ENCODE results near the gene SCMH1. TPM values are rescaled to one million over a fixed set of nuclear protein-coding genes. Genes with fewer than 3 reads are reported as not detected.

The SCMH1 gene
- total and polyA plus RNA-seq, 4 experiments from 2014 or later: 5.3 to 27.3 (median 14.7) TPM

- DNase-seq: no peak
- H3K9me3 Mint-ChIP-seq: no peaks in the 10 kb centered on the region
- ChIA-PET POLR2A (ENCODE audit: partially characterized antibody) (no interaction called here), CTCF (ENCODE audit: partially characterized antibody) (interaction anchor here (1.6 kb wide), 1 partner anchor 14 kb away, joined by 4 read pairs; no protein-coding TSS in a partner anchor)
- peaks cover 77 to 82% of the 10 kb centered on the region in 2 donors for H3K36me3 Mint-ChIP-seq
- H3K4me1 Mint-ChIP-seq: peaks cover 0 to 4% (median 3%) of the 10 kb centered on the region in 4 donors
- H3K27ac ChIP-seq (ENCODE audit: low read depth, low read length): no peak overlapping the region
- H3K36me3 ChIP-seq (ENCODE audit: insufficient read depth, low read length): peaks cover 66% of the 10 kb centered on the region
- intact Hi-C loops (cut with micrococcal nuclease): no loop called here
- no peak overlapping the region for H3K4me3 ChIP-seq (ENCODE audit: low read length in 2 of 2)
- H3K27ac Mint-ChIP-seq: no peak overlapping the region
- H3K9me3 ChIP-seq (ENCODE audit: control insufficient read depth in 1 of 2, low read length in 2 of 2): no peaks in the 10 kb centered on the region
- no peak overlapping the region for H3K4me3 Mint-ChIP-seq
- H3K27me3 Mint-ChIP-seq: no peaks in the 10 kb centered on the region
- H3K27me3 ChIP-seq (ENCODE audit: insufficient read depth, low read length): no peaks in the 10 kb centered on the region
- no peaks in the 10 kb centered on the region for H3K4me1 ChIP-seq (ENCODE audit: insufficient read depth, low read length)
Observed at GRCh38 chr1:40989066-40989465, 253.0 kb downstream of the SCMH1 start.

GRCh38 chr1:40988280-40988679 is 253.8 kb downstream of the SCMH1 start:
- H3K27ac Mint-ChIP-seq: no peak overlapping the region
- peaks cover 79 to 87% of the 10 kb centered on the region in 2 donors for H3K36me3 Mint-ChIP-seq
- Histone ChIP-seq H3K27me3 (ENCODE audit: insufficient read depth, low read length) (no peaks in the 10 kb centered on the region), H3K36me3 (ENCODE audit: insufficient read depth, low read length) (peaks cover 74% of the 10 kb centered on the region), H3K4me3 (ENCODE audit: low read length in 2 of 2) (no peak overlapping the region), H3K4me1 (ENCODE audit: insufficient read depth, low read length) (no peaks in the 10 kb centered on the region), H3K27ac (ENCODE audit: low read depth, low read length) (no peak overlapping the region), H3K9me3 (ENCODE audit: control insufficient read depth in 1 of 2, low read length in 2 of 2) (no peaks in the 10 kb centered on the region)
- no peak overlapping the region for H3K4me3 Mint-ChIP-seq
- no peaks in the 10 kb centered on the region for H3K27me3 Mint-ChIP-seq
- intact Hi-C loops (cut with micrococcal nuclease): no loop called here
- peaks cover 1 to 7% (median 5%) of the 10 kb centered on the region in 4 donors for H3K4me1 Mint-ChIP-seq
- POLR2A ChIA-PET (ENCODE audit: partially characterized antibody): no interaction called here
- CTCF ChIA-PET (ENCODE audit: partially characterized antibody): interaction anchor here (1.6 kb wide), 1 partner anchor 15 kb away, joined by 4 read pairs; no protein-coding TSS in a partner anchor
- no peaks in the 10 kb centered on the region for H3K9me3 Mint-ChIP-seq
- no peak for DNase-seq

- Histone ChIP-seq H3K27me3 (ENCODE audit: insufficient read depth, low read length) (no peaks in the 10 kb centered on the region), H3K4me3 (ENCODE audit: low read length in 2 of 2) (no peak overlapping the region), H3K27ac (ENCODE audit: low read depth, low read length) (no peak overlapping the region), H3K36me3 (ENCODE audit: insufficient read depth, low read length) (peaks cover 76% of the 10 kb centered on the region), H3K9me3 (ENCODE audit: control insufficient read depth in 1 of 2, low read length in 2 of 2) (no peaks in the 10 kb centered on the region), H3K4me1 (ENCODE audit: insufficient read depth, low read length) (no peaks in the 10 kb centered on the region)
- H3K4me1 Mint-ChIP-seq: peaks cover 6 to 7% (median 7%) of the 10 kb centered on the region in 4 donors
- no peak overlapping the region for H3K27ac Mint-ChIP-seq
- POLR2A ChIA-PET (ENCODE audit: partially characterized antibody): no interaction called here
- no peaks in the 10 kb centered on the region for H3K27me3 Mint-ChIP-seq
- H3K9me3 Mint-ChIP-seq: no peaks in the 10 kb centered on the region
- H3K4me3 Mint-ChIP-seq: no peak overlapping the region
- H3K36me3 Mint-ChIP-seq: peaks cover 79 to 87% of the 10 kb centered on the region in 2 donors
- DNase-seq: no peak
- CTCF ChIA-PET (ENCODE audit: partially characterized antibody): interaction anchor here (1.6 kb wide), 1 partner anchor 16 kb away, joined by 4 read pairs; no protein-coding TSS in a partner anchor
- intact Hi-C loops (cut with micrococcal nuclease): no loop called here
Observed at GRCh38 chr1:40987439-40988276, 254.4 kb downstream of the SCMH1 start.

GRCh38 chr1:40986956-40987355 is 255.2 kb downstream of the SCMH1 start:
- POLR2A ChIA-PET (ENCODE audit: partially characterized antibody): no interaction called here
- Histone ChIP-seq H3K36me3 (ENCODE audit: insufficient read depth, low read length) (peaks cover 71% of the 10 kb centered on the region), H3K27me3 (ENCODE audit: insufficient read depth, low read length) (no peaks in the 10 kb centered on the region), H3K4me3 (ENCODE audit: low read length in 2 of 2) (no peak overlapping the region), H3K9me3 (ENCODE audit: control insufficient read depth in 1 of 2, low read length in 2 of 2) (no peaks in the 10 kb centered on the region), H3K4me1 (ENCODE audit: insufficient read depth, low read length) (peaks cover 3% of the 10 kb centered on the region), H3K27ac (ENCODE audit: low read depth, low read length) (no peak overlapping the region)
- Mint-ChIP-seq H3K9me3 (no peaks in the 10 kb centered on the region), H3K27me3 (no peaks in the 10 kb centered on the region), H3K4me3 (no peak overlapping the region), H3K4me1 (peaks cover 8 to 14% (median 10%) of the 10 kb centered on the region in 4 donors), H3K27ac (no peak overlapping the region), H3K36me3 (peaks cover 73 to 84% of the 10 kb centered on the region in 2 donors)
- intact Hi-C loops (cut with micrococcal nuclease): no loop called here
- CTCF ChIA-PET (ENCODE audit: partially characterized antibody): interaction anchor here (2.6 kb wide), 1 partner anchor 18 kb away, joined by 9 read pairs; no protein-coding TSS in a partner anchor
- DNase-seq: no peak

GRCh38 chr1:40986328-40986783 is 255.8 kb downstream of the SCMH1 start:
- Mint-ChIP-seq H3K36me3 (peaks cover 67 to 78% of the 10 kb centered on the region in 2 donors), H3K4me1 (peaks cover 11 to 19% (median 14%) of the 10 kb centered on the region in 4 donors), H3K4me3 (no peak overlapping the region), H3K27ac (peak overlapping the region in 1 of 7 donors; percentile 43), H3K27me3 (no peaks in the 10 kb centered on the region), H3K9me3 (no peaks in the 10 kb centered on the region)
- H3K27me3 ChIP-seq (ENCODE audit: insufficient read depth, low read length): no peaks in the 10 kb centered on the region
- intact Hi-C loops (cut with micrococcal nuclease): no loop called here
- H3K9me3 ChIP-seq (ENCODE audit: control insufficient read depth in 1 of 2, low read length in 2 of 2): no peaks in the 10 kb centered on the region
- POLR2A ChIA-PET (ENCODE audit: partially characterized antibody): no interaction called here
- H3K36me3 ChIP-seq (ENCODE audit: insufficient read depth, low read length): peaks cover 65% of the 10 kb centered on the region
- H3K27ac ChIP-seq (ENCODE audit: low read depth, low read length): no peak overlapping the region
- CTCF ChIA-PET (ENCODE audit: partially characterized antibody): interaction anchor here (2.6 kb wide), 1 partner anchor 18 kb away, joined by 9 read pairs; no protein-coding TSS in a partner anchor
- peaks cover 9% of the 10 kb centered on the region for H3K4me1 ChIP-seq (ENCODE audit: insufficient read depth, low read length)
- no peak for DNase-seq
- no peak overlapping the region for H3K4me3 ChIP-seq (ENCODE audit: low read length in 2 of 2)

GRCh38 chr1:40985875-40986274 is 256.2 kb downstream of the SCMH1 start:
- Mint-ChIP-seq H3K9me3 (no peaks in the 10 kb centered on the region), H3K4me3 (no peak overlapping the region), H3K27me3 (no peaks in the 10 kb centered on the region), H3K27ac (peak overlapping the region in 2 of 7 donors; percentile 10 to 43), H3K36me3 (peaks cover 63 to 74% of the 10 kb centered on the region in 2 donors), H3K4me1 (peaks cover 16 to 24% (median 19%) of the 10 kb centered on the region in 4 donors)
- H3K4me3 ChIP-seq (ENCODE audit: low read length in 2 of 2): no peak overlapping the region
- peaks cover 61% of the 10 kb centered on the region for H3K36me3 ChIP-seq (ENCODE audit: insufficient read depth, low read length)
- H3K9me3 ChIP-seq (ENCODE audit: control insufficient read depth in 1 of 2, low read length in 2 of 2): no peaks in the 10 kb centered on the region
- POLR2A ChIA-PET (ENCODE audit: partially characterized antibody): no interaction called here
- no peaks in the 10 kb centered on the region for H3K27me3 ChIP-seq (ENCODE audit: insufficient read depth, low read length)
- DNase-seq: no peak
- CTCF ChIA-PET (ENCODE audit: partially characterized antibody): interaction anchor here (2.6 kb wide), 1 partner anchor 19 kb away, joined by 9 read pairs; no protein-coding TSS in a partner anchor
- H3K4me1 ChIP-seq (ENCODE audit: insufficient read depth, low read length): peaks cover 14% of the 10 kb centered on the region
- H3K27ac ChIP-seq (ENCODE audit: low read depth, low read length): no peak overlapping the region
- intact Hi-C loops (cut with micrococcal nuclease): no loop called here

GRCh38 chr1:40985161-40985560 is 256.9 kb downstream of the SCMH1 start:
- H3K9me3 ChIP-seq (ENCODE audit: control insufficient read depth in 1 of 2, low read length in 2 of 2): no peaks in the 10 kb centered on the region
- no peak for DNase-seq
- H3K27ac ChIP-seq (ENCODE audit: low read depth, low read length): no peak overlapping the region
- POLR2A ChIA-PET (ENCODE audit: partially characterized antibody): interaction anchor here (1.2 kb wide), 1 partner anchor 14 kb away, joined by 3 read pairs; no protein-coding TSS in a partner anchor
- no peak overlapping the region for H3K4me3 ChIP-seq (ENCODE audit: low read length in 2 of 2)
- H3K36me3 Mint-ChIP-seq: peaks cover 56 to 72% of the 10 kb centered on the region in 2 donors
- intact Hi-C loops (cut with micrococcal nuclease): no loop called here
- no peaks in the 10 kb centered on the region for H3K27me3 ChIP-seq (ENCODE audit: insufficient read depth, low read length)
- H3K36me3 ChIP-seq (ENCODE audit: insufficient read depth, low read length): peaks cover 59% of the 10 kb centered on the region
- no peak overlapping the region for H3K4me3 Mint-ChIP-seq
- CTCF ChIA-PET (ENCODE audit: partially characterized antibody): interaction anchor here (2.6 kb wide), 1 partner anchor 19 kb away, joined by 9 read pairs; no protein-coding TSS in a partner anchor
- peaks cover 20 to 31% (median 24%) of the 10 kb centered on the region in 4 donors for H3K4me1 Mint-ChIP-seq
- no peaks in the 10 kb centered on the region for H3K27me3 Mint-ChIP-seq
- H3K9me3 Mint-ChIP-seq: no peaks in the 10 kb centered on the region
- peak overlapping the region in 1 of 7 donors; percentile 30 for H3K27ac Mint-ChIP-seq
- peaks cover 19% of the 10 kb centered on the region for H3K4me1 ChIP-seq (ENCODE audit: insufficient read depth, low read length)
